ENCODE data around the gene NDUFA11.
A peak's percentile ranks its signal among the peaks of the same experiment; 100 is the strongest.

The NDUFA11 gene

DNA sequence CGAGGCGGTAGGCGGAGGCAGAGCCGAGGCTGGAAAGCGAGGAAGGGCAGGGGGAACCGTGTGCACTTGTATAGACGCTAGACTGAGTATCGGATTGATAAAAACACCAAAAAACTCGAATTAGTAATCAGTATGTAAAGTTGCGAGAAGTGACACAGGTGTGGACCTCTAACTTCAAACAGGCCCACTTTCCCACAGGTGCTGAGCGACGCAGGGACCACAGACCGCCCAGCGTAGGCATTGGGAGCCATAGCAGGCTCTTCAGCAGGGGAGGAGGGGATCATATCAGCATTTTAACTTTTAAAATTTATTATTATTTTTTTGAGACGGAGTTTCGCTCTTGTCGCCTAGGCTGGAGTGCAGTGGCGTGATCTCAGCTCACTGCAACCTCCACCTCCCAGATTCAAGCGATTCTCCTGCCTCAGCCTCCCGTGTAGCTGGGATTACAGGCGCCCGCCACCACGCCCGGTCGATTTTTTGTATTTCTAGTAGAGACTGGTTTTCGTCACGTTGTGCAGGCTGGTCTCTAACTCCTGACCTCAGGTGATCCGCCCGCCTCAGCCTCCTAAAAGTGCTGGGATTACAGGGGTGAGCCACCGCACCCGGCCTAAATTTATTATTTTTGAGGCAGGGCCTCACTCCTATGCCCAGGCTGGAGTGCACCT, 1.7 kb upstream of the NDUFA11 start:
- no peak for DNase-seq

DNA sequence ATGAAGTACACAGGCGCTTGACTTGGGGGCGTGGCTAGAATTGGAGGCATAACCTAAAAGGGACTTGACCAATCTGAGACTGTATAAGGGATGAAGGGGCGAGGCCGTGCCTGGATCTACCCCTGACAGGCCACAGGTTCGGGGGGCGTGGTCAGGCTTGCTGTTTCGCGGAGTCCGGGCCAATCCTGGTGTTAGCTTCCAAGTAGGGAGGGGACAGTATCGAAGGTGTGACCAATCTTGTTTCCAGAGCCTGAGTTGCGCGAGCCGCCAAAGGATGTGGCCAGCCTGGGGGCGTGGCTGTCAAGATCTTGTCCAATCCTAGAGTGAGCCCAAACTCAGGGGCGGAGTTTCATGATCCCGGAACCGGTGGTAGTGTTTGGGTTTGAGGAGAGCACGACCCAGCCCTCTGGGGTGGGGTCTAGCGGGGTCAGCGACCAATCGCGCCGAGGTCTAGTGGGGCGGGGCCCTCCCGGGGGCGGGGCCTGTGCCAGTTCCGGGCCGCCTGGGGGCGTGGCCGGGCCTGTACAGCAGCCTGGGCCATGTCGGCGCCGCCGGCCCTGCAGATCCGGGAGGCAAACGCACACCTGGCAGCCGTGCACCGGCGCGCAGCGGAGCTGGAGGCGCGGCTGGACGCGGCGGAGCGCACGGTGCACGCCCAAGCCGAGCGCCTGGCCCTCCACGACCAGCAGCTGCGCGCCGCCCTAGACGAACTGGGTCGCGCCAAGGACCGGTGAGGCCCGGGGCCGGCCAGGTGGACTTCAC, 943 bp upstream of the NDUFA11 start, which contains the start of gene VMAC:
Gene VMAC (plus strand): TSS at position 521 of the 762 bp plus-strand sequence. CDS start 19 bp downstream, at position 540.
- peak; percentile 100 for DNase-seq

DNA sequence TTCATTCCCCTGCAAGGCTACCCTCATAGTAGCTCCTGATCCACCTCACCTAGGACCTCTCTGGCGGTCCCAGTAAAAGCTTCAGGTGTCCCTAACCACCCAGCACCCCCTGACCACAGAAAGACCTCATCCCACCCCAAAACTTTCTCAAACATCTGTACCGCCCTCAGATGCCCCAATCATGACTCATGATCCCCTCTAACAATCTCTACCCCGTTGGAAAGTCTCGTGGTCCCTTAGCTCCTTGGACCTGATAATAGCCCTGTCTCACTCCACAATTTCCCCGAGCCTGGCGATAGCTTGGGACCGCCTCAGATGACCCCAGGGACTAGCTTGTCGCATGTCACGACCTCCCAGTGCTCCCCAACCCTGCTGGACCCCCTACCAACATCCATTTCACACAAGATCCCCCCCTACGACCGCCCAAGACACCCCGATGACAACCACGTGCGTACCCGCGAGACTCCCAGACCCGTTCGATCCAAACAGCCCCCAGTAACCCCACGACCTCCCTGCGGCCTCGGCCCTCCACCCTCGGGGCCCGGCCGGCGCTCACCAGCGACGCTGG, 450 bp downstream of the NDUFA11 start:
- DNase-seq: no peak

DNA sequence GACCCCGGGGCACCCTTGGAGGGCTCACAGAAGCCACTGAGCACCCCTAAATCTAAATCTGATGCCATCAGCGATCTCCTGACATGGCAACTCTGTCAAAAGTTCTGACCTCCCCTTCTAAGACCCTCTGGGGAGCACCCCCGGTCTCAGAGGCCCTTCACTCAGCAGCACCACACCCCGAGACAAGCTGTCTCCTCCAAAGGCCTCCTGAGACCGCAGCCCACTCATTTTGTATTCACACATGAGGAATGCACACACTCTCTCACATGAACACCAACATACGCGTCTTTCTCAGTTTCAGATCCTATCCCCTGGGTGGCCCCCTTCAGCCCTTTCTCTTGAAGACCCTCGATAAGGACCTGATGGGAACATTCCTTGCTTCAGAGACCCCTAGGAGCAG, 2.6 kb downstream of the NDUFA11 start:
- DNase-seq: no peak

DNA sequence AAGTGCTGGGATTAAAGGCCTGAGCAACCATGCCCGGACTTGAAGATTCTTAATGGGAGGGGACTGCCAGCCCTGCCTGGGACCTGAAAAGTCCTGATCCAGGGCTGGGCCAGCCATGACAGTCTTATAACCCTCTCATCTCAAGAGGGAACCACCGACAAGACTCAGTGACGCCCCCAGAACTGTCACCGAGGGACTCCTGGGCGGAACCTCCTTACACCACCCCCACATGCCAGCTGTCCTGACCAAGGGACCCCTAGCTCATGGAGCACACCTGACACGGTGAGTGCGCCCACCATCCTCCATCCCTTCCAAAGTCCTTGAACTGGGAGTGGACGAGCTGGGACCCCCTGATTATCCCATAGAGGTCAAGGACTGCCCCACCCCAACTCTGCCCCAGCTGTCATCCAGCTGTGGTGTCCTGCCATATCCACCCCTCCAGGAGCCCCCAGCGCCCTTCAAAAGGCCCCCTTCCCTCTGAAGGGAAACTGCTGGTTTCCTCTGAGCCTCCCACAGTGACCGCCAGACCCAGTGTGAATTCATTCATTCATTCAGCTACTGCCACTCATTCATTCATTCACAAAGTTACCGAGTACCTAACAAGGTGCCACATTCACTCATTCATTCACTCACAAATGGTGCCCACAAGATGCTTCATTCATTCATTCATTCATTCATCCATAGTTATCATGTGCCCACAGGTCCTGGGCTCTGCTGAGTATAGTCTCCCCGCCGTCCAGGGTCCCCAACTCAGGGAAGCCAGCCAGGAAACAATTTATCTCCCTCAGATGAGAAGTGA, 3.7 kb downstream of the NDUFA11 start:
- DNase-seq: no peak

DNA sequence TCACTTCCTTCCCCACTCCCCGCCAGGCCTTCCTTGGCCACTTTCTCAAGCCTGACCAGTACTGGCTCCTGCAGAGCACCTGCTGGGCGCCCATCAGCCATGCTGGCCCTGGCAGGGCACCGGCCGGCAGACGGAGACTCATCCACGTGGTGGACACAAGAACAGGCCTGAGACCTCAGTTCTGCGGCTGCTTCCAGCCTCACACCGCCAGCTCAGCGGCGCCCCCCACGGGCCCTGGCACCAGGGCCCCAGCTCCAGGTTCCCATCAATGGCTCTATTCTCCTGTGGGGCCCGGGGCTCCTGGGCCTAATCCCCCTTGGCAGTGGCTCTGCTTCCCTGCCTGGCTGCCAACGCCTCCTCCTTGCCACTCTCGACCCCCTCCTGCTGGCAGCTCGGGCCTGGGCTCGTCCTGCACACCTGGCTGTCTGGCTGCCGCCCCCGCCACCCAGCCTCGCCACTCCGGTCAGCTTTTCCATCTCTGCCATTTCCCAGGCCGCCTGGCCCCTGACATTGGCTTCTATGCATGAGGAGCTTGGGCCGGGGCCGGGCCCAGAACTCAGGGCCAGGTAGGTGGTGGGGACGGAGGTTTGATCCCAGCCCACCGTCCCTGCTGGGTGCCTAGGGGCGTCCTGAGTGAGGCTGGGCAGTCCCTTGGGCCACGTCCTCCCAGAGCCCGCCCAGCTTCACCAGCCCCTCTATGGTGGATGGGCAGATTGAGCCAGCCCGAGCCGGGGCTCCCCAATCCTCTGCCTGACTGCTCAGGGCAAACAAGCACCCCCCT, 6.2 kb downstream of the NDUFA11 start:
- no peak for DNase-seq

DNA sequence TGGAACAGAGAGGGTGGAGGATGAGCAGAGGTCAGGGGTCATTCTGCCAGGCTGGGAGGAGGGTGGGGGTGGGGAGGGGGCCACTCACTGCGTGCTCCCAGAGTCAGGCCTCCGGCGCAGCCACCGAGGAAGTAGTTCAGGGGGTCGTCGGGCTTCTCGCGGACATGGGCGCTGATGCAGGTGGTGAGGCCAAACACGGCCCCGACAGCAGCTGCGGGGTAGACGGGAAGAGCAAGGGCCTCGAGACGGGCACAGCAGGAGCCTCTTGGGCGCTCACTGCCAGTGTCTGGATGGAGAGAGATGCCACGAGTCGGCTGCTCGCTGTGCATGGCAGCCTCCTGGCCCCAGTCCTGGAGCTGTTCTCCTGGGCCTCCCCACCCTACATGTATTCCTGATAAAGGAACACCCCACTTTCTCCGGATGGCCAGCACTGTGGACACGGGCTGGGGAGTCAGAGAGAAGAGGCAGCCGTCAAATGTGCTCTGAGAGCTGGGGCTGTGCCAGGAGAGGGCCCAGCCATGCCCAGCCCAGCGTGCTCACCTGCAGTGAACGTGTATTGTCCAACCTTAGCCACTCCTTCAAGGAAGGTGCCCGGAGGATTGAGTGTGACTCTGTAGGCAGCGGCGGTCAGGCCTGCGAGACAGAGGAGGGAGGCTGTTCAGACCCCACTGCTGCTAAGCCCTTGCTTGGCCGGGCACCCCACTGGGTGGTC, 7.1 kb downstream of the NDUFA11 start:
- no peak for DNase-seq

DNA sequence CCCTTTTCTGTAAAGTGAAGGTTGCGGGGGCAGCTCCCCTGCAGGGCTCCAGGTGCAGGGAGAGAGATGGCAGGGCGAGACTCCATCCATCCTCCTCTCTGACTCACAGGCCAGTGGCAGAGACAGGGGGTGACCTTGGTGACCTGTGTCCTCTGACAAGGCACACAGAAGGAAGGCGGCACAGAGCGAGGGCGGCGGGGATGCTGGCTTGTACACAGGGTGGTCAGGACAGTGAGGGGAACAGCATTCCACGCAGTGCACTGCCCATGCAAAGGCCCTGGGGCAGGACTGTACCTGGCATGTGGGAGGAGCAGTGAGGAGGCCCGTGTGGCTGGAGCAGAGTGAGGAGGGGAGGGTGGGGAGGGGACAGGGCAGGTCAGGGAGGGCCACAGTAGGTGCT, 7.7 kb downstream of the NDUFA11 start:
- DNase-seq: no peak

DNA sequence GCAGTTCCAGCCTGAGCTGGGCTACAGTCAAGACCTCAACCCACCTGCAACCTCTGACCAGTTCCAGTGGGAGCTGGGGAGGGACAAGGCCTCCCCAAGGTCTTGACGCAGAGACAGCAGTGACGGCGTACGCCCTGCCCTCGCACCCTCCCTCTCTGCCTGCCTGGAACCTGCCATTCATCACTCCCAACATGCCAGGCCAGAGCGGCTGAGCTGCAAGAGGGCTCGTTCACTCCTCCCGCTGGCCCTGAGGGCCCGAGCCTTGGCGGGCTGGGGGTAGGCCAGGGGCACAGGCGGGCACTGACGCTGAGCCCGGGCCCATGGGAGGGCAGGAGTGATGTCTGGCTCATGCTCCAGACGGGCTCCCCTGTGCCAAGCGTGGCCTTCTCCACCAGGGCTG, 8.2 kb downstream of the NDUFA11 start:
- no peak for DNase-seq

DNA sequence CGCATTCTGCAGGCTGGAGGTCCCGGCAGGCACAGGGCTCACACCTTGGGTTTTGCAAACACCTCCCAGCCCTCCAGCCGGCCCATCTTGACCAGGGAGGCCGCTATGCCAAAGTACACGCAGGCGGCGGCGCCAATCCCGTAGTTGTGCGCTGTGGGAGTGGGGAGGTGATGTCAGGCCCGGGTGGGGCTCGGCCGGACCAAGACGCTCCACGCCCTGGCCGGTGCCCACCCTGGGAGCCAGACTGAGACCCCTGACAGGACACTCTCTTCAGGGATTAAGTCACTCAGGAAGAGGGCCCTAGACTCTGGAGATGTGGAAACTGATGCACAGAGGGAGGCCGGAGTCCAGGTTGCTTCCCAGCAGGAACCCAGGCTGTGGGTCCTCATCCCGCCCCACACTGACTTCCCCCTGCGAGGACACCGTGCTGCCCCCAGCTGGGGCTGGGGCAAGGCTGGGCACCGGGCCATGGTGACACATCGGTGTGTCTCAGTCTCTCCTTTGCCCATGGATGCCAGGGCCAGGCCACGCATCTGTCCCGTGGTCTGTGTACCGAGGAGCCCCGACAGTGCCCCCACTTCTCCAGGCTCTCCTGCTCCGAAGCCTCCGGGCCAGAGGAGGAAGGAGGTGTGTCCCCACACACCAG, 8.8 kb downstream of the NDUFA11 start:
- DNase-seq: no peak

DNA sequence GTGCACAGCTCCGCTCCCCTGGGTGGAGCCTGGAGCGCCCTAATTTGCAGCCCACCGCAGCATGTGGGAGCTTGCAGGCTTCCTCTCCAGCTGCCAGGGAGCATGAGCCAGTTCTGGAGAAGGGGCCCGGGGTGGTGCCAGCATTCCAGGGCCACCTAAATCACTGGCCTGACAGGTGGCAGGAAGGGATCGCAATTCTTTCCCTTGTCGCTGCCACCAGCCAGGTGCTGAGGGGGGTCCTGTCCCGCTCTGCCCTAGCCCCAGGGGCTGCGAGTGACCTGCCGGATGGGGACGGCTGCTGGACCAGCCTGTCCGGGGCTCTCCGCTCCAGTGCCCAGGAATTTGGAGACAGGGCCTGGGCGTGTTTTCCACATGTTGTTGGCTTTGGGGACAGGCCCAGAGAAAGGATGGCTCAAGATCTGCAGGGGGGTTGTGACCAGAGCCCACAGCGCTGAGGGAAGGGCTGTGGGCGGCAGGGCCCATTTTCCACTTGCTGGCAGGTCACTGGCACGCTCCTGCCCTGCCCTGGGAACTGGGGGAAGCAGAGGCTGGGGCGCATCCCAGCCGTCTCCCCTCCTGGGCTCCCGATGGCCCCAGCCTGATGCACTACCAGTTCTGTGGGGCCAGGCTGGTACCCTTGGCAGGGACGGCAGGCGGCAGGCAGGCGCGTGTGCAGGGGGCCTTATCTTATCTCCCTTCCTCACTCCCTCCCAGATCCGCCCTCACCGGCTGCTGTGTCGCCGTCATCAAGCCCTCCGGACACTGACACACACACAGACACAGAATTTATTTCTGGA, 9.5 kb downstream of the NDUFA11 start:
- no peak for DNase-seq

DNA sequence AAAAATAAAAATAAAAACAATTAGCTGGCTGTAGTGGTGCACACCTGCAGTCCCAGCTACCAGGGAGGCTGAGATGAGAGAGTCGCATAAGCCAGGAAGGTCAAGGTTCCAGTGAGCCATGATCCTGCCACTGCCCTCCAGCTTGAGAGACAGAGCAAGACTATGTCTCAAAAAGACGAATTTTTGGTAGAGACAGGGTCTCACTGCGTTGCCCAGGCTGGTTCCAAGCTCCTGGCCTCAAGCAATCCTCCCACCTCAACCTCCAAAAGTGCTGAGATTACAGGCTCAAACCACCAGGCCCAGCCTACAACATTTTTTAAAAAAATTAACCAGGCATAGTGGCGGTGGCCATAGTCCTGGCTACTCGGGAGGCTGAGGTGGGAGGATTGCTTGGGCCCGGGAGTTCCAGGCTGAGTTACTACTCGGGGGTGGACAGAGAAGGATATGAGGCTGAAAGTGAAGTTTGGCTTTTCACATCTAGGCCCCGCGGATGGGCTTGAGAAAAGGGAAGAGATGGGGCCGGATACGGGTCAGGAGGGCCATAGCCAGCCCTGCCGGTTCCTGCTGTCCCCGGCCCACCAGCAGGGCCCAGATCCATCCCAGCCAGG, 10.2 kb downstream of the NDUFA11 start:
- DNase-seq: no peak

DNA sequence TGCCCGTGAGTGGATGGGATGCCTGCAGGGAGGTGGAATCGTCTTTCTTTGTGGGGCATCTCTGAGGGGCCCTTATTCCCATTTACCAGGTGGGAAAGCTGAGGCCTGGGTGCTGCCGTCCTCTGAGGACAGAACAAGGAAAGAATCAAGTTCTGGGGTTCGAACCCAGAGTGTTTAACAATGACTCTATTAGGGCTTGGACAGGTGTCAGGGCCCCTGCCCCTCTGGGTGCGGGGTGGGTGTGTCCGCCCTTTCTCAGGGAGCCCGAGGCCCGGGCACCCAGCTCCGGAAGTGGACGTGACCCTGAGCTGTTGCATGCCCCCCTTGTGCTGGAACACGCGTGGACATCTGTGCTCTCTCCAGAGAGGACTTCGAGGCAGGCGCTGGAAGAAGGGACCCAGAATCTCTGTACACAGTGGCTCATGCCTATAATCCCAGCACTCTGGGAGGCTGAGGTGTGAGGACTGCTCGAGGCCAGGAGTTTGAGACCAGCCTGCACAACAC, 10.8 kb downstream of the NDUFA11 start:
- no peak for DNase-seq

DNA sequence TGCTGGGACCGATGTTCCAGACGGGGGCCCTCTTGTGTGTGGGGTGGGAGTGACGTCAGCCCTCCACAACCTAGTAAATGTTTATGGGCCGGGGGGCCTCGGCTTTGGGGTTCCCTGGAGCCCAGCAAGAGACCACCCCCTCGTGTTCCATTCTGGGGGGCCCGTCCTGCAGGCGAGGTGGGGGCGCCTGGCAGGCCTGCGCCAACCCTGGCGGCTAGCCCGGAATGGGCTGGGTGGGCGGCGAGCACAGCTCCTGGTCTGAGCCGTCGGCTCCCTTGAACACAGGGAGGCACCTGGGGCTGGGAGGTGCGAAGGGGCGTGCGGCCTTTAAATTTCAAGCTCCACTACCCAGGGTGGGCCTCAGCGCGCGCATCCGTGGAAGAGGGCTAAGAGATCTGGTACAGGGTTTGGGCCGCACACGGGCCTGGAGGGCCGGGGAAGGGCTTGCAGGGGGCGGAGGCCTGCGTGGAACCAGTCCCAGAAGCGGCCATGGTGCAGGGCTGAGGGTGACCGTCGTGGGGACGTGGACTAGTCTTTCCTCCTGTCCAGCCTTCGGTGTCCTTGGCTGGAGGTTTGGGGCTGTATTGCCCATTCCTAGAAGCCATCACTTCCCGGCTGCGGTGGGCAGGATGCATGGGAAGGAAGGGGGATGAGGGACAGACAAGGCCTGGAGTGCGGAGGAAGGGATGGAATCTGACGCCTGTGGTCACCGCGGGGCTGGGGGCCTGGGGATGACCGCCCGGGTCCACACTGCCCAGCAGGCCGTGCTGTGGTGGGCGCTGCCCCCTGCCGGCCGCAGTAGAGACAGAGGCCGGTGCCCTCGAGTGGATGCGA, 11.4 kb downstream of the NDUFA11 start:
- DNase-seq: peak; percentile 72

DNA sequence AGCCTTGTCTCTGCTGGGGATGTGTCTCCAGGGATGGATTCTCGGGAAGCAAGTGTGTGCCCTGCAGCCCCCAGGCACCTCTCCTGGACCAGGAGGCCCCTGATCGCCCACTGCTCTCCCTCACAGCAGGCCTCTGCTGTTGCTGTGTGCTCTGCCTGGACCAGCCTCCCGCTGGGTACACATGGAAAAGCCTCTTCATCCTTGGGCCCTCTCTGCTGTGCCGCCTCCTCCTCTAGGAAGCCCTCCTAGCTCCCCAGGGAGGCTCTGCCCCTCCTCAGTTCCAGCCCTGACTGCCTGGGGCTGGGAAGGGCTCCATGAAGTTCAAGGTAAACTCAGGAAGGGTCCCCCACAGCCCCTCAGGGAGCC, 12.0 kb downstream of the NDUFA11 start:
- DNase-seq: no peak

DNA sequence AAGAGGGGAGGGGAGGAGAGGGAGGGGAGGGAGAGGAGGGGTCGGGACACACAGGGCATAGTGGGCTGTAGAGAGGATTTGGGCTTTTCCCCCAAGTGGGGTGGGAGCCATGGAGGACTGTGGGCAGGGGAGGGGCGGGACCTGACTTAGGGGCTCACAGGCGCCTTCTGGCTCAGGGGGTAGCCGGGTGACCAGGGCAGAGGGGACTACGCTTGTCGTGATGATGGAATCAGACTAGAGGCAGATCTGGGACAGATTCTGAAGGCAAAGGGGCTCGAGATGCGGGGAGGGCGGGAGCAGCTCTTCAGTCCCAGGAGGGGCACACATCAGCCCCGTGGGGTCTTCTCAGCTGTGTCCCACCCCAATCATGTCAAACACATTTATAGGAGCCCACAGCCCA, 13.5 kb downstream of the NDUFA11 start:
- no peak for DNase-seq

DNA sequence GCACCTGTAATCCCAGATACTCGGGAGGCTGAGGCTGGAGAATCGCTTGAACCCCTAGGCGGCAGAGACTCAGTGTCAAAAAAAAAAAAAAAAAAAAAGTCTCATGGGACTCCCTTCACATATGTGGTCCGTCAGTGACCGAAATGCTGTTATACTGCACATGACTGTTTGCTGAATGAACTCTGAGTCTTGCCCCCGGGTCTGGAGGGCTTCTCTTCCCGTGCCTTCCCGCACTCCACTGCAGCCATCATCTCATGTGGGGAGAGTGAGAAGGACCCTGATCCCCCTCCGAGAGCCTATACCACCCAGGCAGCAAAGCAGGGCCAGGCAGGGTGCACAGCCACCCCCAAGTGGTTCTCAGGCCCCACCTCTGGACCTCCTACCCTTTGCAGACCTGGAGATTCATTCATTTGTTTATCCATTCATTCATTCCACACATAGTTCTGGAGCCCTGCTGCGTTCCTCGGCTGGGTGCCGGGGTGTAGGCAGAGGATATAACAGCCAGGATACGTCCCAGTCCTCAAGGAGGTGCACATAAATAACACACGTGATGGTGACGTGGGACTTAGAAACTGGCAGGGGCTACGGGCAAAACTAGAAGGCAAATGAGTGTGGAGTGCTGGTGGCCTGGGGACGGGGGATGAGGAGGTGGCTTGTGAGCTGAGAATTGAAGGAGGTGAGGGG, 14.2 kb downstream of the NDUFA11 start:
- no peak for DNase-seq
